Astrocyte of the cerebellum (primary cell): ENCODE measurements around the gene SCYGR7.

Experiments used
- DNase-seq: peaks from one replicate; pipeline ENCODE4 v3.0.0-alpha.2; 2011; ENCODE audit warnings: low read depth
- H3K4me3 ChIP-seq: 2 replicates; pipeline ENCODE4 v1.5.1; 2011; ENCODE audit warnings: mild to moderate bottlenecking, low read depth, low read length, moderate library complexity
- in situ Hi-C: cut with HindIII; loops from 2 replicates; pipeline ENCODE4 v1.10.0; 2017; ENCODE audit warnings: low sequenced_read_pairs
- TF ChIP-seq, protein P1 (sequence below): IDR thresholded peaks from 2 replicates; pipeline ENCODE4 v1.5.1; 2012; ENCODE audit warnings: low read length, low read depth, moderate library complexity, mild to moderate bottlenecking; ENCODE audit errors: missing control alignments

The SCYGR7 gene

DNA sequence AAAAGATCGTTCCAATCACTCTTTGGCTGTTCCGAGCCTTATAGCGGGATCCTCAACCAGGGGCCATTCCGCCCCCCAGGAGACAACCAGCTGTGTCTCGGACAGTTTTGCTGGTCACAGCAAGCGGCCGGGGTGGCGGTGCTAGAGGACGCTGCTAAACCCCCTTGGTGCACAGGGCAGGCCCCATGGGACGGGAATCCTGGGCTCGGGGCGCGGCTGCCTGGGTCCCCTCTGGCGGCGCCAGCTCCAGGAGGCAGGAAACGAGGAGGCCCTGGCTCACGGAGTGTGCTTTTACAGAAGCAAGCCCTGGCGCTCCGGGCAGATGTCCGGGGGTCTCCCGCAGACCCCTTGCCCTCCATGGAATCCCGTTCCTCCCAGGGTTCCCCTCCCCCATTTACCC is 39.7 kb downstream of the SCYGR7 start:
- TF ChIP-seq, protein P1, sequence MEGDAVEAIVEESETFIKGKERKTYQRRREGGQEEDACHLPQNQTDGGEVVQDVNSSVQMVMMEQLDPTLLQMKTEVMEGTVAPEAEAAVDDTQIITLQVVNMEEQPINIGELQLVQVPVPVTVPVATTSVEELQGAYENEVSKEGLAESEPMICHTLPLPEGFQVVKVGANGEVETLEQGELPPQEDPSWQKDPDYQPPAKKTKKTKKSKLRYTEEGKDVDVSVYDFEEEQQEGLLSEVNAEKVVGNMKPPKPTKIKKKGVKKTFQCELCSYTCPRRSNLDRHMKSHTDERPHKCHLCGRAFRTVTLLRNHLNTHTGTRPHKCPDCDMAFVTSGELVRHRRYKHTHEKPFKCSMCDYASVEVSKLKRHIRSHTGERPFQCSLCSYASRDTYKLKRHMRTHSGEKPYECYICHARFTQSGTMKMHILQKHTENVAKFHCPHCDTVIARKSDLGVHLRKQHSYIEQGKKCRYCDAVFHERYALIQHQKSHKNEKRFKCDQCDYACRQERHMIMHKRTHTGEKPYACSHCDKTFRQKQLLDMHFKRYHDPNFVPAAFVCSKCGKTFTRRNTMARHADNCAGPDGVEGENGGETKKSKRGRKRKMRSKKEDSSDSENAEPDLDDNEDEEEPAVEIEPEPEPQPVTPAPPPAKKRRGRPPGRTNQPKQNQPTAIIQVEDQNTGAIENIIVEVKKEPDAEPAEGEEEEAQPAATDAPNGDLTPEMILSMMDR, result no peak
- DNase-seq, result no peak

DNA sequence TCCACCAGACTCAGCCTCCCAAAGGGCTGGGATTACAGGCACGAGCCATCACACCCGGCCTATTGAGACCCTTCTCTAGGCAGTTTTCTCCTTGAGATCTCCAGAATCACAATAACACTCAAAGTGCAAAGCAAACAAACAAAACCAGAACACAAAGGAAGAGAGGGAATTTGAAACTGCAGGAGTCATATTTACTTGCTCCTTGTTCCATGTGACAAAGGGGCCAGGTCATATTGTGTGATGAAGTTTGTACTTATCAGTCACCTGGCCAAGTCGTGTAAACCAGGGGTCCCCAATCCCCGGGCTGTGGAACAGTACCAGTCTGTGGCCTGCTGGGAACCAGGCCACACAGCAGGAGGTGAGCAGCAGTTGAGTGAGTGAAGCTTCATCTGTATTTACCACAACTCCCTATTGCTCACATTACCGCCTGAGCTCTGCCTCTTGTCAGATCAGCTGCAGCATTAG is 44.1 kb downstream of the SCYGR7 start:
- in situ Hi-C loops, result no loop called here

More for the DNA sequence above, 39.7 kb downstream of the SCYGR7 start:
- no peak overlapping the region for H3K4me3 ChIP-seq
- in situ Hi-C loops, result no loop called here

DNA sequence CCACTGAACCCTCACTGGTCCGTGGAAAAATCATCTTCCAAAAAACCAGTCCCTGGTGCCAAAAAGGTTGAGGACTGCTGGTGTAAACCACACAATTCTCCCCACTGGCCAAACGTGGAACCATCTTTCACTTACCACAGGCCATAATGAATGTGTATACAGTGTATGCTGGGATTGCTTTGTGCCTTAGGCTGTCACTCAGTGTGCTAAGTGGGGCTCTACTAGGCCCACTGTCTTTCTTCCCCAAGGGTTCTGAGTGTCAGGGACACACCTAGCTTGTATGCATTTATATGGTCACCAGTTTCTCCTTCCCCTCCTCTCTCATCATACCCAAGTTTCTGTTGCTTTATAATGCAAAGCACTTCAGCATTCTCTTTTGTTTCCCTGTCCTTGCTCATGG is 44.8 kb downstream of the SCYGR7 start:
- in situ Hi-C loops, result no loop called here
- TF ChIP-seq, protein P1, result no peak
- DNase-seq, result no peak
- H3K4me3 ChIP-seq, result no peak overlapping the region

More for the DNA sequence above, 44.1 kb downstream of the SCYGR7 start:
- no peak overlapping the region for H3K4me3 ChIP-seq
- DNase-seq, result no peak
- TF ChIP-seq, protein P1, result no peak

DNA sequence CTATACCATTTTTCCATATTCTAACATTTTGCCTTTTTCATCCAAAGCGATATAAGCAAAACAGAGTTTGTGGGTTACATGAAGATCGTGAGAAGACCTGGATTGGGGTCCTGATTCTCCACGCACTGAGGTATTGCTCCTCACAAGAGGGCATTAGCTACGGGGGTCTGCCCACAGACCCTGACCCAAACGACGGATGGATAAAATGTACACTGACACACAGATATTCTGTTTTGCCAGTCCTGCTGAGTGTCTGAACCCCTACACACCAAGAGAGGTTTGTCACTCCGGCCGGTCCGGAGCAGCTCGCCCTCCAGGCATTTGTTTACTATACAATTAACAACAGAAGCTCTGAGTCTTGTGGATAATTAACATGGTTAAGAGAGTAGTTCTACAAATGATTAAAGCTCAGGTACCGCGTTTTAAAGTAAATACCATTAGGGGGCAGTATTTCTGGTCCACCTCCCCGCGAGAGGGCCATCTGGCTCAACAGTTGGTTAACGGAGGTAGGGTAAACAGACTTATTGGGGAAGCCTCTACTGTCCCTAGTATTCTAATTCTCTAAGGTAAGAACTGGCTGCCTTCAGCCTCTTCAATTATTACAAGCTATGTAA is 46.0 kb downstream of the SCYGR7 start:
- TF ChIP-seq, protein P1, result peak; percentile 7
- in situ Hi-C loops, result no loop called here
- no peak for DNase-seq
- H3K4me3 ChIP-seq, result no peak overlapping the region

DNA sequence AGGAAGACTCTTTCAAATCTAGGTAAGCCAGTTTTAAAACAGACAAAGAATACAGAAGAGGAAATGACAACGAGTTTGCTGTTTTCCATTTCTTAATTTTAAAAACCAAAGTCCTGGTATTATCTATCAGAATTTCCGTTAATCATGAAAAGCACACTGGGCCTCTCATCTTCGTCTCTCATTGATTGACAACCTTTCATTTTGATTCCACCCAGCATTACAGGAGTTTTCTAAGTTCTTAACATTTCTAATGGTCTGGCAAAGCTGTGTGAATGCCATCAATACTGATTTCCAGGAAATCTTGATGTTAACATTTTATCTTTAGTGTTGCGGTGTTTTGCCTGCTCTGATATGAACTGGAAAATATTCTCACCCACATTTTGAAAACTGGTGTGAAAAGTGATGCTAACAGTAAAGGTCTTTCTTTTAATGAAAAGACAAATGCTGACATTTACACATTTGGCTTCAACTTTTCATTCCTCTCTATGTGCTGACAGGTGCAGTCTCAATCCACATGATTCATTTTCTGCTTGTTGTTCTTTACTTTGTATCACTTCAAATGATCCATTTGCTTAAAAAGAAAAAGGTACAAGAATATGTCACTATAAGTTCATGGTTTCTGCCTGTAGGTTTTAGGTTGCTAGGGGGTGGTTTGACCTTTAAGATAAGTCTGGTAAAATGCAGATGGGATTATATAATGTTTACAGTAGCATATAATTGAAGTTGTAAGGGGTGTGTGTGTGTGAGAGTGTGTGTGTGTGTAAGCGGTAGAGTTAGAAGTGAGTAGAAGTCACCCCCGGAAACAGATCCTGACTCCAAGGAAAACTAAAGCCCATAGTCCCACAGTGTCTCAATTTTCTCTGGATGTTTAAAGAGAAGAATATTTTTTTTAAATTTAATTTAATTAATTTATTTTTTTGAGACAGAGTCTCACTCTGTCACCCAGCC is 47.0 kb downstream of the SCYGR7 start:
- TF ChIP-seq, protein P1, result no peak
- no peak for DNase-seq
- in situ Hi-C loops, result no loop called here
- no peak overlapping the region for H3K4me3 ChIP-seq
